Measurements from ENCODE around the gene TMEM108.
A peak's percentile ranks its signal among the peaks of the same experiment; 100 is the strongest.

Gene TMEM108

DNA sequence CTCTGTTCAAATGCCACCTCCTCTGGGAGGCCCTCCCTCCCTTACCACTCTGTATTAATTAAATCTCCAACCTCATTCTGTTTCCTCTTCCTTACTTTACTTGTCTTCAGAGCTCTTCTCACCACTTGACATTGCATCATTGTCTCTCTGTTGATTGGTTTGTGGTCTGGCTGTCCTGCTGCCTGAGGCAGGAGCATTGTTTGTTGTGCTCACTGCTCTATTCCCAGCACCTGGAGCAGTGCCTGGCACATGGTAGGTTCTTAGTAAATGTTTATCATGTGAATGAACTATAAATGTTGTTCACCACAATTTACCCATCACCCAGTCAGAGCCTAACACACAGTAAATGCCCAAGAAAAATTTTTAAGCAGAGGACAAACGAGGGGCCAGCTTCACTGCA, 355.0 kb downstream of the TMEM108 start:
- no peak for DNase-seq

DNA sequence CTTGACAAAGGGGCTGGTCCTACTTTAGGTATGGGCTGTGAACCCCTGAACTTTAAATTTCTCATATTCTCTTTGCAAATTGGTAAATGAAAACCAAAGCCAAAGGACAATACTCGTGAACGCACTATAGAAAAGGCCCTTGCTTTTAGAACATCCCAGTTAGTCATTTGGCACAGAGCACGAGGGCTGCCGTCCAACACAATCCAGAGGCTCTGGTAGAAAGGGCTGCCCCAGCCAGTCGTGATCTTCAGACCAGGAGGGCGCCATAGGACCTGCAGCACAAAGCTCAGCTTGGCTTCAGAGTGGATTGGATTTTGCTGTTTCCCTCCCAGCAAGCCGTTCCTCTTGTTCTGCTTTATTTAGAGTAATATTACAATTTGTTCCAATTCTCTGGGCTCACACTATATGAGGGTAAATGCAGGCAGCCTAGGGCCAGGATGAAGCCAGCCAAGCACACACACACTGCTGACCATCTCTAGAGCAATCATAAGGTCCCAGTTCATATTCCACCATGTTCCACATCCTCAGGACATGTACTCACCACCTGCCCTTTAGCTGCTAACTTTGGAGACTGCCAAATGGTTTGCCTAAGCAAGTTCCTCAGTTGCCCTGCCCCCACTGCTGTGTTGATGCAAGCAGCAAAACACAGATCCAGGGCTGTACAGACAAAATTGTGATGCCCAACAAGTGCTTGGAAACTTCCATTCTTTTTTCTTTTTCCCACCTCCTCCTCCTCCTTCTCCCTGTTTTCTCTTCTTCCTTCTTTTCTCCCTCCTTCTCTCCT, 355.7 kb downstream of the TMEM108 start:
- DNase-seq = no peak

DNA sequence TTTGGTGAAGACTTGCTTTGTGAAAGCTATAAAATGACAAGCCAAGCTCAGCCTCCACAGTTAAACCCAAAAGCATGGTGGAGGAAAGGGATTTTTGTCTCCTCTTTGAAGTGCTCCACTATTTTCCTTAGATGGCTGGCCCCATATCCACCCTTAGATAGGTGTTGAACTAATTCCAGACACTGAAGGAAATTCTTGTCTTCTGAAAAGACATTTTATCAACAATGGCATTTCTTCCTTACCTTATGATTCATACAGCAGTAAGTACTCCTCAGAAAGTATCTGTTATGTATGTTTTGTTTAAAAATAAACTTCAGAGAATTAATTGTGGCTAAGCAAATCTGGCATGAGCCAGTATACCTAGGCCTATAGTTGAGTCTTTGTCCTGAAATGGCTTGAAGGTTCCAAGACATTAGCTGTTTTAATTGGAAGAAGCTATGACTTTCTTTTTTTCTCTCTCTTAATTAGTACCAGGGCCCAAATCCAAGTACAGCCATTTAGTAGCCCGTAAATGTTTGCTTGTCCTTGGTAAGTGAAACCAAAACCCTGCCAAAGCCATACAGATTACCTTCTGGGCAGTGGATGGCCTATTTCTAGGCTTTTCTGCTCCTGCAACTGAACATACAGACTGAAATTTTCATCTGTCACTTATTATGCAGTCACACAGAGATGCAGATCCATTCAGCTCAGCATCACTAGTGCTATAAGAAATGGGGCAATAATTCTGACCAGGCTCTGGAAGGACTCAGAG, 356.5 kb downstream of the TMEM108 start:
- peak; percentile 36 for DNase-seq

DNA sequence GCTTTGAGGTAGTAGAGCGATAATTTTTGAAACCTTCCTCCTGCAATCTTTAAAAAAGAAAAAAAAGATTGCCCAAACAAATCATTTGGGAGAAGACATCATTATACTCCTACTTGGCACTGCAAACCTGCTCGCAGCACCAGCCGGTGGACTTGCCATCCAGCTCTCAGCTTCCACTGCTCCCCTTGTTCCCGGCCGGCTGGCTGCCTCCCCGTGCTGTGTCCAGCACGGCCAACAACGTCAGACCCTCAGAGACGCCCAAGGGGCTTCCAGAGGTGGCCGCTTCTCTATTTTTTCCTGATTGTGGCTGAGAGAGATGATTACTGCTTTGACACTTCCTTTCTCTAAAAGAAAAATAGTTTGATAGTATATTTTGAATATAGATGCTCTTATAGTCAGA, 358.7 kb downstream of the TMEM108 start:
- no peak for DNase-seq

DNA sequence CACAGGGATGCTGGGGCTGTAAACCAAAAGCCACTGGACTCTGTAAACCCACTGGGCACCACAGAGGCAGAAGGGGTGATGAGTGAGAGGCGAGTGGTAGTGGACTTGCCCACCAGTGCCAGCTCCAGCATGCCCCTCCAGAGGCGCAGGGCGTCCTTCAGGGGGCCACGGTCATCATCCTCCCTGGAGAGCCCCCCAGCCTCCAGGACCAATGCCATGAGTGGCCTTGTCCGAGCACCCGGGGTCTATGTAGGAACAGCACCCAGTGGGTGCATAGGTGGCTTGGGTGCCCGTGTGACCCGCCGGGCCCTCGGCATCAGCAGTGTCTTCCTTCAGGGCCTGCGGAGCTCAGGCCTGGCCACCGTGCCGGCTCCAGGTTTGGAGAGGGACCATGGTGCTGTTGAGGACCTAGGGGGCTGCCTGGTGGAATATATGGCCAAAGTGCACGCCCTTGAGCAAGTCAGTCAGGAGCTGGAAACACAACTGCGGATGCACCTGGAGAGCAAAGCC, 361.9 kb downstream of the TMEM108 start, which contains the start of gene BFSP2:
Gene BFSP2, plus strand, starts transcription at position 51 of the 510 bp plus-strand sequence. Its CDS starts 28 bp downstream, at position 79.
- DNase-seq = no peak

DNA sequence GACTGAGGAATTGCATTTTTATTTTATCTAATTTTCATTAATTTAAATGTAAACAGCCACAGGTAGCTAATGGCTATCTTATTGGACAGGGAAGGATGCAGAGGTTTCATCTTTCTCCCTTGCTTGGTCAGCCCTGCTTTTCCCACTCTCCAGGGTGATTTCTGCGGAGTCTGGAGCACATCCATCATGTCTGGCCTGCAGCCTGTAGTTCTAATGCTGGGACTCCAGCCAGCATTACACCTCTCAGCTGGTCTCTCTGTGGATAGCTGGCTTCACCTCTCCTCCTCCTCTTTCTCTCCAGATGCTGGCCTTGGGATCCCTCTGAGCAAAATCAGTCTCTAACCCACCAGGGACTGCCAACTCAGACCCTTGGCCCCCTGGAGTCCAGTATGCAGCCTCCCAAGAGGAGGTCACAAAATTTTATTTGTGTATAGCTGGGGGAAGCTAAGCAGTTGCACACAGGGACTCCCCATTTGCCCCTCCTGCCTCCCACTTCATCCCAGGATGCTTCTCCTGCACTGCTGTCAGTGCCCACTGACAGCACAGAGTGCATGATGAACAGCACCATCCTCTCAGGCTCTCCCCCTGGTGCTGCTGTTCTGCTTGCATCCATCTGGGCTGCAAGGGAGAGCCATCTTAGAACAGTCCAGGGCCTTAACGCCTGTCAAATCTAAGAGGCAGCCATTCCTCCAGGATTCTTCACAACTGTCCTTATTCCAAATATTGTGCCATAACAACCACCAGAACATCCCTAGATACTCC, 363.4 kb downstream of the TMEM108 start:
- DNase-seq = no peak

DNA sequence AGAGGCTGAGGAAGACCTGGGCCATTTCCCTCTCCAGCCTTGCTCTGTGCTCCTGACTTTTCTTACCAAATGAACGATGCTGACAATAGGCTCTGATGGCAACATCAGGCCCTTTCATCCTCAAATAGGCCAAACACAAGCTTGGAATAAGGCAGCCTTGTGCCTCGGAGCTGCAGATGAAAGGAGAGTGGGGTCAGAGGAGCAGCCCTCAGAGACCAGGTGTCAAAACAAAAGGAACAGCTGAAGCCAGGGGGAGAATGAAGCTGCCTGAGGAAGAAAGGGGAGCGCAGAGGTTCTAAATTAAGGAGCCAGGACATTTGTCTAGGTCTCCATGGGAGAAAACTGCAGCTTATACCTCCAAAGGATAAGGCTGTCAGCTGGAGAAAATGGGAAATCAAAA, 366.7 kb downstream of the TMEM108 start:
- DNase-seq = no peak

DNA sequence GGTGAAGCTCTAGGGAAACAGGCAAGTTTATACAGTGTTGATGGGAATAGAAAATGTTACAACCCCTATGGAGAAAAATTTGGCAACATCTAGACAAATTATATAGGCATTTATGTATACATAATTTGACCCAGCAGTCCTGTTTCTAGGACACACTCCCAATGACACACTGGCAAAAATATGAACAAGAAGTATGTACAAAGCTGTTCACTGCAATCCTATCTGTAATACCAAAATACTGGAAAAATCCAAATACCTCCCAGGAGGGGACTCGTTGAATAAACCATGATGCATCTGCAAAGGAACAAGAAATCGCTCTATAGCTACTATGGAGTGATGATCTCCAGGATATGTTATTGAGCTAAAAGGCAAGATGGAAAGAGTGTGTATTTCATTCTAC, 370.2 kb downstream of the TMEM108 start:
- peak; percentile 94 for DNase-seq

DNA sequence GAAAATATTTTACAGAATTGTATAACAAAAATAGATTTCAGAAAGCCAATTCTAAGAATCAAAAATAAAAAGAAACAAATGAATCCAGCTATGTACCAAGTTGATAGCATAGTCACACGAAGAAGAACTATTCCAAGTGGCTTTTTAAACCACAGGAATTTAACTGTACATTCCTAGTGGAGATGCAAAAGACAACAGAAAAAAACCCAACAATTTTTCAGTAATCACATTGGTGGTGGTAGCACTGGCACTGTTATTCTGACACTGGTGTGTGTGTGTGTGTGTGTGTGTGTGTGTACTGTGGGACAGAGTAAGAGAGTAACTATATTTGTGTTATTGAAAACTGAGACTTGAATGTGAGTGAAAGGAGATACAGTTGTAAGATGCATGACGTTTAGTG, 370.8 kb downstream of the TMEM108 start:
- peak; percentile 94 for DNase-seq

DNA sequence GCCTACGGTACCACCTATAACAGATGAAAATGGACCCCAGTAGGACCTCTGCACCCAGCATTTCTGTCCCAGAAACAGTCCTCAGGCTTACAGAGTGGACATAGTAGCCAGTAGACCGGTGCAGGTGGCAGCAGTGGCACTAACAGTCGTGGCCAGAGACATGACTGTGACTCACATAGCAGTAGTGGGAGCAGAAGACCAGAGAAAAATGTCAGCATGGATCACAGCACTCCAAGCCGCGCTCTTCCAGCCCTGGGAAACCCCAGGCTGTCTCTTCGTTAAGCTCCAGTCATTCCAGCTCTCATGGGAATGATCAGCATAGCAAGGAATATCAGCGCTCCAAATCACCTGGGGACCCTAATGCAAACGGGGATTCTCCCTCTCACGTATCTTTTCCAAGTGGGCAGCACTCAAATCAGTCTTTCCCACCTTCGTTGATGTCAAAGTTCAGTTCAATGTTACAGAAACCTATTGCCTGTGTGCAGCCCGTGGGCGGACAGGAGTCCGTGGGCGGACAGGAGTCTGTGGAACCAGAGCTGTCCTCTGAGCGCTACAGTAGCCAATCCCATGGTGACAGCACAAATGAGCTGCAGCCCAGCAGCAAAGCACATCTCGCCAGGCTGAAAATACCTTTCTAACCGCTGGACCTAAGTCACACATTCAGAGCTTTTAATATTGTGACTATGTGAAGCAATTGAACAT, 372.2 kb downstream of the TMEM108 start:
- no peak for DNase-seq

DNA sequence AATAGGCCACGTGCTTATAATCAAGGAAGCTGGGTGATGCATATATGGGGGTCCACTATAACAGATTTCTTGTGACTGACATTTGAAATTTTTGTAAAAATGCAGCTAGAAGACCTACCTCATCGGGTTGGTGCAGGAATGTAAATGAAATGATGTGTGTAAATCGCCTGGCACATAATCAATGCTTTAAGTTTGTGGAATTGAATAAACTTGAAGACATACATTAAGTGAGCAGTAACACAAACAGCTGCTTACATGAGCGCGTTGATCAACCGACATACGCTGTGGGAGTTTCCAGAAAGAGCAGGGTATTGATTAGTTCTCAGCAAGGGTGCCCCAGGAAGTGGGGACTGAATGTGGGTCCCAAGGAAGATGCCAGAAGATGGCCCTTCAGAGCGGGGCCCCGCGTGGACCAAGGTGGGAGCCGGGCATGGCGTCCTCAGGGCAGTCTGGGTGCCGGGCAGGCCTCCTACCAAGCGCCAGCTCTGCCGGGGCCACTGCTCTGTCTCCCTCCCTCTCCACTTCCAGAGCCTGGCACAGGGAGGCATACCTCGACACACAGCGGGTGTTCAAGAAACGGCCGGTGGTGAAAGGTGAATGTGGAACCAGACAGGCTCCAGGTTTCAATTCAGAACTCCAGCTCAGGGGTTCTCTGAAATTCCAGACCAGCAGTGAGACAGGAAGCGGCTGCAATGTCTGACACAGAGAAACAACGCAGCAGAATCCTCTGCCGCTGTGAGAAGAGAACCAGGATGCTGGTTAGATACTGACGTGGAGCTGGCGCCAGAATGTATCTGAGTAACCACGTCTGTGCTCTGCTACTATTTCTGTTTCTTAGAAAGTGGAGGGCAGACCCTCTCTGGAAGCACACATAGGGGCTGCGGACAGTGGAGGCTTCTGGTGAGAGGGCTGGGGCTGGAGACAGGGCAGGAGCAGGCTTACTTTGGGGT, 374.3 kb downstream of the TMEM108 start:
- DNase-seq = peak; percentile 83

DNA sequence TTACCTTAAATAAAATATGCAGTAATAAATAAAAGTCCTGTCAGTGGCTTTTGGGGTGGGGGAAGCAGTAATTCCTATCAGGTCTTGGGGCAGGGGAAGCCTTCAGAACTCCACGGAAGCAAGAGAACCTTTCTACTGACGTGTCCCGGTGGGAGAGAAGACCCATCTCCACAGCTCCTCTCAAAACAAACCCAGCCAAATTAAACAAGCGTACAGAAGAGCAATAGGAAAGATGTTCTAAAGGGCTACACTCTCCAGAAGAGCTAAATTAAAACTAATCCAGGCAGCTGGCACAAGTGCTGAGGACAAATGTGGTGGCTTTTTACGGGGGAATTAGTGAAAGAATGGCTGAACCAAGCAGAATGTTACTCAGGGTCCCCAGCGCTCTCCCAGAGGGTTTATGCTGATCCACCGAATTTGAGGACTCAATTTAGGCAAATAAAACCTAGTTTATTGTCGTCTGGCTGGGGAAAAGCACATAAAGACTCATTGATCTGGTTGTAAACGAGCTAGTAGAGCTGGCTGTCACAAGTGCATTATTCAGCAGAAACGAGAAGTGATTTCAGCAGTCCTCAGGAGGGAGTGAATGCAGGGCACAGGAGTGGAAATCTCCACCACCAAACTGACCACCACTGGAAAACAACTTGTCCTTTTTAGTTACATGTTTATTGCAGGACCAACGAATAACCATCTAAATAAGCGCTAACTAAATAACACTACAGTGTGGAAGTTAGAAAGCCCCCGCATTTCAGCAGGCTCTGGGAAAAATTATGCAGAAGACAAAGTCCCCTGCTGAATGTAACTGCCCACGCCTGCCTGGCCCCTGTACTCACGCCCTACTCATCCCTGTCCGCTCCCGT, 375.2 kb downstream of the TMEM108 start:
- peak; percentile 45 for DNase-seq

DNA sequence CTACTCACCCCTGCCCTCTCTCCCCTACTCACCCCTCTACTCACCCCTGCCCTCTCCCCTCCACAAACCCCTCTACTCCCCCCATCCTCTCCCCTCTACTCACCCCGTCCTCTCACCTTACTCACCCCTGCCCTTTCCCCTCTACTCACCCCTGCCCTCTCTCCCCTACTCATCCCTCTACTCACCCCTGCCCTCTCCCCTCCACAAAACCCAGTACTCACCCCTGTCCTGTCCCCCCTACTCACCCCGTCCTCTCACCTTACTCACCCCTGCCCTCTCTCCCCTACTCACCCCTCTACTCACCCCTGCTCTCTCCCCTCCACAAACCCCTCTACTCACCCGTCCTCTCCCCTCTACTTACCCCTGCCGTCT, 375.8 kb downstream of the TMEM108 start:
- DNase-seq = no peak

DNA sequence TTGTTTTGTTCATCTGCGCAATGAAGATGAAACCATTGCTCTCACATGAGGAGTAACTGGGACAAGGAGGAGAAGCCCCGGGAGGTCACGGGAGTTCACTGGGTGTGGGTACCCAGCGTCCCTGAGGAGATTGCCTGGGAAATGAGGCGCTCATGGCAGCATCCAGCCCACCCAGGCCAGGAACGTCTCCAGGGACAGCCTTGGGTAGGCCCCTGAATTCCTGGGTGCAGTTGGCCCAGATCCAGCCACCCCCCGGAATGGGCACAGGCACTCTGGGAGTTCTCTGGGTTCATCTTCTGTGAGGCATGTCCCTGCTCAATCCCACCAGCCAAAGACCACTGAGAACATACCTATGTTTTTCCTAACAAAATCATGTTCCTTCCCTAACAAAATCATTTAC, 380.2 kb downstream of the TMEM108 start:
- DNase-seq = no peak

DNA sequence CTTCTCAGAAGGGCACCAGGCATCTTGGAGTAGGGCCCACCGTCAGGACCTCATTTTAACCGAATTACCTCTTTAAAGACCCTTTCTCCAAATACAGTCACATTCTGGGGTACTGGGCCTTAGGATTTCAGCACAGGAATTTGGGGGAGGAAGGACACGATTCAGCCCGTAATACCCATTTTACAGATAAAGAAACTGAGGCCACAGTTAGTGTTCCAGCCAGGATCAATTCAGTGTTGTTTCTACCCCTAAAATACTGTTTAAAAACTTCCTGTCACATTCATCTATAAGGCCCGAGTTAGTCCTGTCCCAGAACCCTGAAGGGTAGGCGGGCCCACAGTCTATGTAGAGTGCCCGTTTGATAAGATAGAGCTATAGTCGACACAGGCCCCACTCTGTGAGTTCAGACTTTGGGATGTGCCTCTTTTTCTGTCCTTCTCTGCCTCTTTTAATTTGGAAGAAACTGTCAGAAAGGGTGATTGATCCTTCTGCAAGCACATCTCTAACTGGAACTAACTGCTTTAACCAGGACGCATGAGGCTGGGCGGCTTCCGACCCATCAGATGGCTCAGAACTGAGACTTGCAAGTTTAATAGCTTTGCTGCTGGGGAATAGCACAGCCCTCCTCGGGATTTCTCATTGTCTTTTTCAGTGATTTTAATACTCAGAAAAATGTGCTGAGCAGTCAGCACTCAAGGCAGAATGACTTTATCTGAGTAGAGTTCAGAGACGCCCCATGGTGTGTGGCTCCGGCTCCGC, 381.1 kb downstream of the TMEM108 start:
- no peak for DNase-seq

DNA sequence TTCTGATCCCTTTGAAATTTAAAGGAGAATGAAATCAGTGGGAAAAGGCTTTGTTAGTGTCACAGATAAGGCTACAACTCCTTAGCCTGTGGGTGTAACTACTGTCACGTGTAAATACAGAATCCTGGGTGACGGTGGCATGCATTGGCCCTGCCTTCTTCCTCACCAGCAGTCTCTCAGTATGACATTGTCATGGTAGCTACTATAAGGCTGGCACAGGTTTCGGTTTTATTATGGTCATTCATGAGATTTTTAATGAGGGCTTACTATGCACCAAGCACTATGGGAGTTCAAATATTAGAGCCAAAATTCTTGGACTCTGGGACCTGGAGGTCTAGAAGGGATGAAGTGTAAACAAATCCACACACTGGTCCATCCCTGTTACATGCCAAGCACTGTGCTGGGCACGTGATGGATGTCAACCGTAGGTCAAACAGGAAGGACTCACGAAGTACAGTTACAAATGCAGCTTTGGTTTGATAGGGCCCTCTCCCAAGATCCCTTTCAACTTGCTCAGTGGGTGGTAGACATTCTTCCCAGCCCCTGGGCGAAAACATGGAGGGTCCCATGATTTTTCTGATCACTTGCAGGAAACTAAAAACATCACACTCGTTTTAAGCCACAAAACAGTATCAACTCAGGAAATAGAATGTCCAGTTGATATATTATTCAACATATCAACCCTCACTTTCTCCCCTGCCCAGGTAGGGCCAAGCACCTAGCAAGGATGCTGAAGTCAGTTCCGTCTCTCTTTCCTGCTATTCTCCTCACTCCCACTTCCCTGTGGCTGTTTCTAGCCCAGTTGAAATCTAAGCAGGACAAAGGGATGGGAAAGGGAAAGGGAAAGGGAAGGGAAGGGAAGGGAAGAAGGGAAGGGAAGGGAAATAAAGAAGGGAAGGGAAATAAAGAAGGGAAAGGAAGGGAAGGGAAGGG, 387.0 kb downstream of the TMEM108 start:
- no peak for DNase-seq

DNA sequence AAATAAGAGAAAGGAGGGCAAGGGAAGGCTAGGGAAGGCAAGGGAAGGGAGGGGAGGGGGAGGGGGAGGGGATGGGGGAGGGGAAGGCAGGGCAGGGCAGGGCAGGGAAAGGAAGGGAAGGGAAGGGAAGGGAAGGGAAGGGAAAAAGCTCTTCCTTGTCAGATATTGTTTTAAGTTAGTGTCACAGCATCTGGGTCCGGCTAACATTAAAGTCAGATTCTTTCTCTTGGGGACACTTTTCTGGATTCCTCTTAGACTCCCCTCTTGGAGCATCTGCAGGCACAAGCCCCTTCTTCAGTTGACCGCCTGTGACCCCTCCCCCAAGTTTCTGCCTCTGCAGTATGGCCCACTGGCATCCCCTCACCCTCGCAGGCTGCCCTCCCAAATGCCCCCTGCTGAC, 387.7 kb downstream of the TMEM108 start:
- DNase-seq = no peak

DNA sequence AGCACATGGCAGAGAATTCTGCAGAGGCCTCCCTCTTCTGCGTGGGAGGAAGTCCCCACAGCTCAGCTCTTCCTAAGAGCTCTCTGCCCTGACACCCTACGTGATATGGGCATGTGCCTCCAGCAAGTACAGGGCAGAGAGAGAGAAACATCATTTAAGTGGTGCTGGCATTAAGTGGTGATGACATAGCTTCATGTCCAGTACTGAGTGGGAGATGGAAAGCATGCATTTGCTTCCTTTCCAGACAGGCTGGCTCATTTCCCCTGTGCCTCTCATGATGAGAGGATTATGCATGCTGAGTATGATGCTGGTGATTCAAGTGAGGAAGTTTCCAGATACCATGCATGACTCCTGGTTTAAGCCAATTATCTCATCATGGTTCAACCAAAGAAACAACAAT, 388.5 kb downstream of the TMEM108 start:
- peak; percentile 62 for DNase-seq

Data from fibroblast of skin of back (primary cell).